ENCODE measurements around the gene HDGF.

HDGF gene

GRCh38 chr1:156698995-156699394 is 52.5 kb downstream of the HDGF start:
- no peak for DNase-seq (ENCODE audit: low read depth)

- DNase-seq (ENCODE audit: low read depth), result no peak
Observed at GRCh38 chr1:156697481-156697880, 54.0 kb downstream of the HDGF start.

- DNase-seq (ENCODE audit: low read depth), result no peak
Observed at GRCh38 chr1:156696755-156697154, 54.7 kb downstream of the HDGF start.

DNA sequence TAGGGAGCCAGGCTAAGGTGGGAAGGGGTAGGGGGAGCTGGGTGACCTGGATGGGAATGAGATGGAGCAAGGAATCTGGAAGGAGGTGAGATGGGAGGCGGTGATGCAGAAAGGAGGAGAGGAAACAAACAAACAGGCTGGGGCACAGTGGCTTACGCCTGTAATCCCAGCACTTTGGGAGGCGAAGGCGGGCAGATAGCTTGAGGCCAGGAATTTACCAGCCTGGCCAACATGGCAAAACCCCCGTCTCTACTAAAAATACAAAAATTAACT is 56.8 kb downstream of the HDGF start:
- DNase-seq (ENCODE audit: low read depth), result no peak

GRCh38 chr1:156693848-156694689 is 57.4 kb downstream of the HDGF start:
- no peak for DNase-seq (ENCODE audit: low read depth)

- DNase-seq (ENCODE audit: low read depth), result no peak
Observed at GRCh38 chr1:156692925-156693847, 58.3 kb downstream of the HDGF start.

GRCh38 chr1:156692441-156692924 is 59.0 kb downstream of the HDGF start:
- no peak for DNase-seq (ENCODE audit: low read depth)
